PC-3 (cell line): ENCODE results near the gene CASKIN1. TPM values are rescaled to one million over a fixed set of nuclear protein-coding genes. Genes with fewer than 3 reads are reported as not detected.

Source experiments
- ATAC-seq: fragments of 200-7000 bp; cut with Tn5 transposase; 2 replicates; pipeline ENCODE4 v1.9.1; 2020; ENCODE audit warnings: mild to moderate bottlenecking, moderate library complexity
- BruUV-seq: library from RNA; stranded (reverse); fragments of 400-500 nt; replicated peaks from 2 replicates; lab custom pipeline; 2021; lab: Mats Ljungman, UMichigan
- CTCF ChIA-PET: fragments of 300-600 bp; sonication (Branson Sonifier 250); formaldehyde crosslinking; loops from one replicate; lab custom pipeline; 2022; ENCODE audit warnings: antibody characterized with exemption; lab: Charles Lee
- POLR2A ChIA-PET: fragments of 300-600 bp; sonication (Branson Sonifier 250); formaldehyde crosslinking; loops from one replicate; lab custom pipeline; 2022; ENCODE audit warnings: antibody characterized with exemption; ENCODE audit not compliant: unreplicated experiment; lab: Charles Lee
- DNase-seq: peaks from one replicate; pipeline ENCODE4 v3.0.0-alpha.2; 2015
- H2AFZ ChIP-seq: fragments of 300-600 bp; sonication (generic); 2 replicates; pipeline ENCODE4 v1.6.0; 2016; ENCODE audit warnings: antibody characterized with exemption, low read length
- H3F3A ChIP-seq: fragments of 300-600 bp; sonication (generic); one replicate; pipeline ENCODE4 v1.6.0; 2017; ENCODE audit warnings: antibody characterized with exemption, low read length, control low read depth, mild to moderate bottlenecking; ENCODE audit not compliant: unreplicated experiment
- H3K27ac ChIP-seq: fragments of 300-600 bp; sonication (generic); 2 replicates; pipeline ENCODE4 v1.5.1; 2016; ENCODE audit warnings: mild to moderate bottlenecking, low read length
- H3K27me3 ChIP-seq: fragments of 300-600 bp; sonication (generic); 2 replicates; pipeline ENCODE4 v1.6.1; 2016; ENCODE audit warnings: low read length, mixed read lengths
- H3K36me3 ChIP-seq: fragments of 300-600 bp; sonication (generic); 2 replicates; pipeline ENCODE4 v1.6.1; 2016; ENCODE audit warnings: low read depth, mixed run types, low read length, mixed read lengths
- H3K4me1 ChIP-seq: fragments of 300-600 bp; sonication (generic); 2 replicates; pipeline ENCODE4 v1.5.1; 2016; ENCODE audit warnings: low read length; ENCODE audit not compliant: insufficient read depth
- H3K4me2 ChIP-seq: fragments of 300-600 bp; sonication (generic); 2 replicates; pipeline ENCODE4 v1.6.0; 2016; ENCODE audit warnings: low read length
- H3K4me3 ChIP-seq: fragments of 300-600 bp; sonication (generic); 2 replicates; pipeline ENCODE4 v1.5.1; 2016; ENCODE audit warnings: mild to moderate bottlenecking, low read length, mixed read lengths
- H3K79me2 ChIP-seq: fragments of 300-600 bp; sonication (generic); 2 replicates; pipeline ENCODE4 v1.6.1; 2017; ENCODE audit warnings: low read length, mixed read lengths
- H3K9ac ChIP-seq: fragments of 300-600 bp; sonication (generic); 2 replicates; pipeline ENCODE4 v1.6.0; 2016; ENCODE audit warnings: mild to moderate bottlenecking, low read length
- H3K9me2 ChIP-seq: fragments of 300-600 bp; sonication (generic); replicated peaks from 2 replicates; pipeline ENCODE4 v1.6.1; 2016; ENCODE audit warnings: mixed run types, low read length, mixed read lengths
- H3K9me3 ChIP-seq: fragments of 300-600 bp; sonication (generic); 2 replicates; pipeline ENCODE4 v1.6.1; 2016; ENCODE audit warnings: low read length, mixed read lengths
- H4K20me1 ChIP-seq: fragments of 300-600 bp; sonication (generic); 2 replicates; pipeline ENCODE4 v1.6.1; 2016; ENCODE audit warnings: low read length, mixed read lengths
- CTCF ChIP-seq: fragments of 300-600 bp; sonication (generic); conservative IDR thresholded peaks from 2 replicates; pipeline ENCODE4 v1.5.1; 2017; ENCODE audit warnings: antibody characterized with exemption, low read depth, mild to moderate bottlenecking, low read length
- EZH2 ChIP-seq: fragments of 300-600 bp; sonication (generic); IDR thresholded peaks from one replicate; pipeline ENCODE4 v1.6.1; 2017; ENCODE audit warnings: antibody characterized with exemption, mild to moderate bottlenecking, low read length; ENCODE audit not compliant: unreplicated experiment
- EZH2phosphoT487 ChIP-seq: fragments of 300-600 bp; sonication (generic); IDR thresholded peaks from 2 replicates; pipeline ENCODE4 v1.6.1; 2018; ENCODE audit warnings: mild to moderate bottlenecking, antibody characterized with exemption, low read length, borderline replicate concordance
- intact Hi-C: fragments of 100-400 bp; cut with micrococcal nuclease; formaldehyde crosslinking; loops from 2 replicates; pipeline ENCODE4 v1.9.0; 2023
- total RNA-seq: library from RNA; depleted of rRNA; stranded (reverse); fragments of >200 nt; gene quantifications from 2 replicates; pipeline ENCODE4 v1.2.3, GENCODE V29; 2014

The CASKIN1 gene
- total RNA-seq, 1 experiment from 2014 or later, result 1.6 TPM

GRCh38 chr16:2236337-2237101 lies 40.1 kb upstream of the CASKIN1 start, which contains the start of gene DNASE1L2:
DNASE1L2 (plus strand) TSS chr16:2236444; CDS start chr16:2236817, 373 bp downstream.
- no peak within 1 kb of the TSS for H3K4me3 ChIP-seq
- no TSS peak for BruUV-seq
- H3K27me3 ChIP-seq, result no peaks in the 10 kb centered on the region
- no peak within 1 kb of the TSS for H3K9ac ChIP-seq
- CTCF ChIA-PET, result no interaction called here
- no peaks in the 10 kb centered on the region for H3K79me2 ChIP-seq
- H2AFZ ChIP-seq, result no peak within 1 kb of the TSS
- H3K4me2 ChIP-seq, result no peak within 1 kb of the TSS
- no peaks in the 10 kb centered on the region for H3F3A ChIP-seq
- H3K27ac ChIP-seq, result no peak within 1 kb of the TSS
- no peaks in the 10 kb centered on the region for H4K20me1 ChIP-seq
- H3K9me2 ChIP-seq, result no peaks in the 10 kb centered on the region
- H3K36me3 ChIP-seq, result no peaks in the 10 kb centered on the region
- POLR2A ChIA-PET, result no interaction called here
- no peak for TF ChIP-seq EZH2phosphoT487
- TF ChIP-seq EZH2, result no peak
- no peak for TF ChIP-seq CTCF
- ATAC-seq (peak; percentile 52), DNase-seq (peak; percentile 14)
- no peaks in the 10 kb centered on the region for H3K4me1 ChIP-seq
- no peaks in the 10 kb centered on the region for H3K9me3 ChIP-seq
- intact Hi-C loops, result no loop called here

- ChIA-PET POLR2A (interaction anchor here (0.6 kb wide), 1 partner anchor 10 kb away, joined by 3 read pairs; no protein-coding TSS in a partner anchor), CTCF (no interaction called here)
- ATAC-seq, result peak; percentile 9; the same call in 1 of the 2 replicates
Measured at GRCh38 chr16:2235695-2236336, 39.4 kb upstream of the CASKIN1 start.

More at GRCh38 chr16:2235695-2236336, 39.4 kb upstream of the CASKIN1 start:
- H3K4me1 ChIP-seq, result no peaks in the 10 kb centered on the region
- no peaks in the 10 kb centered on the region for H3K79me2 ChIP-seq
- TF ChIP-seq EZH2, result no peak
- no peak for TF ChIP-seq CTCF
- no peak for TF ChIP-seq EZH2phosphoT487
- H3K4me2 ChIP-seq, result no peak overlapping the region
- no peaks in the 10 kb centered on the region for H3K27me3 ChIP-seq
- H4K20me1 ChIP-seq, result no peaks in the 10 kb centered on the region
- H3K4me3 ChIP-seq, result no peak overlapping the region
- no peak overlapping the region for H3K9ac ChIP-seq
- no TSS peak for BruUV-seq
- no peak overlapping the region for H3K27ac ChIP-seq
- H3K36me3 ChIP-seq, result no peaks in the 10 kb centered on the region
- no peaks in the 10 kb centered on the region for H3F3A ChIP-seq
- no peak for DNase-seq
- intact Hi-C loops, result no loop called here
- H3K9me2 ChIP-seq, result no peaks in the 10 kb centered on the region
- H3K9me3 ChIP-seq, result no peaks in the 10 kb centered on the region
- no peak overlapping the region for H2AFZ ChIP-seq
